HG03432 (cell line): ENCODE data around the gene DNAJA4.

ENCODE experiments used
- ATAC-seq: cut with Tn5 transposase; IDR thresholded peaks from one replicate; pipeline ENCODE4 v1.9.1; 2021; ENCODE audit warnings: mild to moderate bottlenecking, moderate library complexity; ENCODE audit not compliant: unreplicated experiment

Gene DNAJA4

GRCh38 chr15:78313383-78313782, 49.0 kb downstream of the DNAJA4 start:
- no peak for ATAC-seq

DNA sequence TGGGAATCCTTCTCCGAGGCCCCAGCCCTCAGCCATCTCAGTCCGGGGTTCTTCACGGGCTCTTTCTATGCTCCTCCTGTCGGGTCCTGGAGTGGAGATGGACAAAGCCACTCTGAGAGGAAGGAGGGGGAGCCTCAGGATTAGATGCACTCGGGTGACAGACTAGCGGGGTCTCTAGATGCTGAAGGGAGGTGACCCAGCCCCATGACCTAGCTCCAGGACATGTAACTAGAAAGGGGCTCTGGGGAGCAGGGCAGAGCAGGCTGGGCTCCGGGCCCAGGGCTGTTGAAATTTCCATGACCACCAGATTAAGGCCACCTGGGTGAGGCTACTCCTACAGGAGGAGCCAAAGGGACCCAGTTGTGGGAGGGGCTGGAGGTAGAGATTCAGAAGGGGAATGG, 49.8 kb downstream of the DNAJA4 start:
- ATAC-seq = no peak

DNA sequence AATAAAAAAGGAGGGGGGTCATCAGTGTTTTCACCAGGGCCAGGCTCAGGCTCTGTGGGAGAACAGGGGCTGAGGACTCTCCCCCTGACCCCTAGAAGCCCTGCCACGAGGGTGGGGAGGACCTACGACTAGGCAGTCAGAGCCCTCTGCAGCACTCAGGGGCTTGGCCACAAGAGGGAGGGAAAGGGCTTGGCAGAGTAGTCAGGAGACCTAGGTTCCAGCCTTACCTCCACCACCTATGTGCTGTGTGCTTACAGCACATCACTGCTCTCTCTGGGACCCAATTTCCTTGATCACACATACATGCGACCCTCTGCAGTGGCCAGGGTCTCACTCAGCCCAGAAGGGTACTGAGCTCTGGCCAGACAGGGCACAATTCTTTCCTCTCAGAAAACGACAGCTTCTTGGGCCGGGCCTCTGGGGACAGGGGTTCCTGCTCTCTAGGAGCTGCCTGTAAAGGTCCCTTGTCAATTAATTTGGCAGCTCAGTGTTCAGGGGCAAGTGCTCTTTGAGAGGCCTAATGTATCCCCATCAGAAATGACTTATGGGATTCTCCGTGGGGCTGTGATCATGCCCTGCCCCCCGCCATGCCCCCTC, 51.4 kb downstream of the DNAJA4 start:
- no peak for ATAC-seq

DNA sequence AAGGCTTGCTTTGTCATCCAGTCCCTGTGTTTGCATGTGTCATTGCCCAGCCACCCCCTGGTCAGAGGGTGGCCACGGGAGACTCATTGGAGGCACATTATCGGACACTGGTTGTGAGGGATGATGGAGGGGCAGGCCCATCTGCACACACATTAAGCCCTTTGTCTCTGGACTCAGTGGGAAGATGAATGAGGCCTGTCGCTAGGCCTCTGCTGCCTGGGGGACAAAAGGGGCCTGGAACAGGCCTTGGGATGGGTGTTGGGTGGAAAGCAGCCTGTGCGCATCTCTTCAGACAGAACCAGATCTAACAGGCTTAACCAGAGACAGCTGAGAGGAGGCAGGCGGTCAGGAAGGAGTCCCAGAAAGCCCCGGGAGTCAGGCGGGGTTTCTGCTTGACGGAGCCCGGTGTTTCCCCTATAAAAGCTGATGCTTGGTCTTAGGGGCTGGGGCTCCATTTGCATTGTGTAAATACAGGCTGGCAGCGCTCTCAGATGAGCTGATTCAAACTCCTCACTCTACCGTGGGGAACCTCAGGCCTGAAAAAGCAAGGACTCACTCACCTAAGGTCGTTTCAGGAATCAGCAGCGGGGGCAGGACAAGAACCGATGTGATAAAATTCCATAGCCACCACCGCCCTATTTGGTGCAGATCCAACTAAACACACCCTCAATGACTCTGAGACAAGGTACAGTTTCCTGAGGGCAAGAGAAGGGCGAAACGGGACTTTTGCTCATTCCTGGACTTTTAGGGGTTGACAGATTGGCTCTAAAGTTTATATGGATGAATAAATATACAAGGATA, 52.1 kb downstream of the DNAJA4 start:
- ATAC-seq = no peak

DNA sequence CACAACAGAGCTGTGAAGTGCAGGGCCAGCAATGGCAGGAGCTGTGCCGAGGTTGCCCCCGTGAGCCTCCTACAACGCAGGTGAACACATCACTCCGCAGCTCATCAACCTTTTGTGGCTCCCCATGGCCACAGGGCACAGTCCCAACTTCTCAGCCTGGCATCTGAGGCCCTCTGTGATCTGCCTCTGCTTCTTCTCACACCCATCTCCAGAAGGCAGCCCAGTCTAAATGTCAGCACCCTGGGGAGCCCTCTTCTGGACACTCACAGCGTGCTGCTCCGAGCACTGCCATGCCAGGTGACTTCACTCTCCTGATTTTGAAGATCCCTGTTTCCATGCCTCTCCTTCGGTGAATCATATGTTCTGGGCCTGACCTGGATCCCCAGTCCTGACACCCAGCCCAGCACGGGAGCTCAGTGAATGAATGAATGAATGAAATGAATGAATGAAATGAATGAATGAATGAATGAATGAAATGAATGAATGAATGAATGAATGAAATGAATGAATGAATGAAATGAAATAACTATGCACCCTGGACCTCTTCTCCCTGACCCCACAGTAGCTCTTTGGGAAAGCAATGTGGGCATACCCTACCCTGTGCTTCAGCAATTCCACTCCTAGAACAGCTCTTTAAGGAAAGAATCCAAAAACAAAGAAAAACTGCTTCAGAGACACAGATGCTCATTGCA, 52.9 kb downstream of the DNAJA4 start:
- ATAC-seq = no peak

DNA sequence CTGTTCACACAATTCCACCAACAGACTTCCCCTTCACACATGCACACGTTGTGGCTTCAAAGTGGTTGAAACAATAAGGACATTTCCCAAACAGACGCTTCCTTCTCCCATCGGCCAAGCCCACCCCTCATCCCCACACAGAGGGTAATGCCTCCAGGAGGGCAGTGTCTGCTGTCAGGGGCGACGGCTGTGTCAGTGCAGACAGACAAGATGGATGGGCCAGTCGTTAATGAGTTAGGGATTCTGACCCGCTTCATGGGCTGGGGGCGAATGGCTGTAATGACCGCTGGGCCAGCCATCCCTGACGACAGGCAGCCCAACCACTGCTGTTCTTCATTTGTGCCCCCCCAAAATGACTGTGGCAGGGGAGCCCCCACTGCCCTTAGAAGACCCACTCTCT, 55.2 kb downstream of the DNAJA4 start:
- ATAC-seq = no peak

GRCh38 chr15:78320183-78320582, 55.8 kb downstream of the DNAJA4 start:
- ATAC-seq = no peak

DNA sequence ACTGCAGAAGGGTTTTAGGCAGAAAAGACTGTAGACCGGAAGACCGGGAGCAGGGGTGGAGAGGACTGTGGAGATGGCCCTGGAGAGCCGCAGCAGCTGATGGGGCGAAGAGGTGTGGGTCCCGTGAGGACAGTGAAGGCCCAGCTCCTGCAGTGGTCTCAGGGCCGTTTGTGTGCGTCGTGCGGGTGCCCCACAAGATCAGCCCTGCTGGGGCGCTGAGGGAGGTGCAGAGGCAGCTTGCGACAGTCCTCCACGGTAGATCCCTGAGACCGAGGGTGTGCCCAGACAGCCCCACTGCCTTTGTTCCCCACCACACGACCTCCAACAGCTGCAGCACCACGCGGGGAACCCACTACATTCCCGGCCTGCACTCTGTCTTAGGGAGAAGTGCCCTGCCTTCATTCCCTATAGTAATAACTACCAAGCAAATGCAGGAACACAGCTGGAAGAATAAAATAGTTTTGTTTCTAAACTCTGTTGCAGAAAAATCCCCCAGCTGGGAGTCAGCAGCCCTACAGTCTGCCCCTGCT, 56.7 kb downstream of the DNAJA4 start:
- no peak for ATAC-seq

DNA sequence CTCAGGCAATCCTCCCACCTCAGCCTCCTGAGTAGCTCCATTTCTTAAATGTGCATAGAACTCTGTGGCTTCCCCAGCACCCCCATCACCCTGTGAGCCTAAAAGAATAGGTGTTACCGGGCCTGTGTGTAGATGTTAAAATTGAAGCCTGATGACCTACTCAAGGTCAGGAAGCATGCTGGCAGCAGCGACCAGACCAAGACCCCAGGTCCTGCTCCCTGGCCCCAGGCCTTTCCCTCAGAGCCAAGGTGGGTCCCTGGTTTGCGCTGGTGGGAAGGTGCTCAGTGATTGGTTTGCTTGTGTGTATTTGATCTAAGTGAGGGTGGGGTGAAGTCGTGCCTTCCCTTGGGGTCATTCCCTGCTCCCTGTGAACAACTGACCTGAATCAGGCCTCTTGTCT, 57.4 kb downstream of the DNAJA4 start:
- ATAC-seq = no peak

DNA sequence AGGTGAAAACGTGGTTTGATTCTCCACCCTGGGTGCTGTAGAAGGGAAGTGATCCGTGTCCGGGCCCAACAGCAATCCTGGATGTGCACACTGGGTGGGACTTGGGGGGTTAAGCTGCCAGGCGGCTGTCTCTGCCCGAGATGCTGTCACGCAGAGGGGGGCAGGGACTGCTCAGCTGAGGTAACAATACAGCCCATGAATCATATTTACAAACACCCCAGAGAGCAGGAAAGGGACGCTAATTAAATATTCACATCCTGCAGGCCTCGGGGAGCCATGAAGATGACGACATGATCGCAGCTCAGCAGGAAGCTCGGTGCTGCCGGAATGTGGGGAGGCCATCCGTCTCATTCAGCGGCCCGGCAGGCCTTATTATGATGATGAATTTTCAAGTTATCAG, 57.9 kb downstream of the DNAJA4 start:
- ATAC-seq = no peak

- no peak for ATAC-seq
Observed at GRCh38 chr15:78322724-78323521, 58.6 kb downstream of the DNAJA4 start.

DNA sequence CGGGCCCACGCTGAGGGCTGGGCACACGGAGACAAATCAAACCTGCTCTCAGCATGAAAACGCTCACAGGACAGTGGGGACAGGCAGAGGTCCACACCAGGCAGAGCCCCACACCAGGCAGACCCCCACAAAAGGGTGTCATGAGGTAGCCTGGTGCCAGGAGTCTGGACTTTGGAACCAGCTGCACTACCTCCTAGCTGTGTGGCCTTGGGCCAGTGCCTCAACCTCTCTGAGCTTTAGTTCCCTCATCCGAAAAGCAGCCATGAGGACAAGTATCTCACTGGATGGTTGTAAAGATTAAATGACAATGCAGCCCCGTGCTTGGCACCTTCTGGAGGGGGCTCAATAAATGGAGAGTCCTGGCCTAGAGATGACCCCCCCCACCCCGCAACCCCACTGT, 59.3 kb downstream of the DNAJA4 start:
- no peak for ATAC-seq

GRCh38 chr15:78324144-78324543, 59.8 kb downstream of the DNAJA4 start:
- no peak for ATAC-seq

DNA sequence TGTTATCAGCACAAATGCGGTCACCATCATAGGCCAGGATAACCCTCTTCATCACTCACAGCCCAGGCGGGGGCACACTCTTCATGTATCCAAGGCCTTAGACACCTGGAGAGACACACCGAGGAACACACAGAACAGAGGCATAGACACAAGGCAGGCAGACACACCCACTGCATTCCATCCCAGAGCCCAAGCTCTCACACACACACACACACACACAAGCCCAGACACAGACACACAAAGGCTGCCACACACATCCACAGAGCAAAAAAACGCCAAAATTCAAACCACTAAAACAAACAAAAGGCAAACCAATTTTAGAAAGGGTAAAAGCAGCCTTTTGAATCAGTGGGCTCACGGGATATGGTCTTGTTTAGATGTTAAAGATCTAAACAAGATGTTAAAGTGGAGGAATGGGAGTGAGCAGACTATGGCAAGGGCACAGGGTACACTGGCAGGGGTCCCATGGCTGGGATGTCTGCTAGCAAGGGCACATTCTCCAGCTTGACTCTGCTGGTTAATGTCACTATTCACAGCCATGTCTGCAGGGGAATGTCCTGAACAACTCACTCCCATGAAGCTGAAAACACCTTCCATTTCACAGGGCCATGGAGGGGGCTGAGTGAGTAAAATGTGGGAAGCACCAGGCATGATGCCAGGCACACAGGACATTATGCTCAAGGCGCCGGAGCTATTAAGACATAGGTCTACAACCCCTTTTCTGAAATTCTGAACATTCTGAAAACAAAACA, 60.9 kb downstream of the DNAJA4 start:
- no peak for ATAC-seq

GRCh38 chr15:78327466-78327865, 63.1 kb downstream of the DNAJA4 start:
- no peak for ATAC-seq

DNA sequence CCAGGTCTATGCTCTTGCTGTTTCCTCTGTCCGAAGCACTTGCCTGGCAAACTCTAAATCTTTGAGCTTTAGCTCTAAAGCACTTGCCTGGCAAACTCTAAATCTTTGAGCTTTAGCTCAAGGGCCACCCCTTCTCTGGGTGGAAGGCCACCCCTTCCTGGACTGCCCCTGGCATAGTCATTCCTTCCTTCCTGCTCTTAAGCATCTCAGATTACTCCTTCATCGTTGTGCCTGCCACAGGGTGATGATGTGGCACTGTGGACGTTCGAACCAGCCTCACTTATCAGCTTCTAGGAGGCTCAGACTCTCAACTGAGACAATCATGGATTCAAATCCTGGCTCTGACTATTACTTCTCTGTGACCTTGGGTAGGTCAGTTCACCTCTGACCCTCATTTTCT, 65.3 kb downstream of the DNAJA4 start:
- no peak for ATAC-seq
